ENCODE measurements around the gene SLC39A11.

SLC39A11 gene

DNA sequence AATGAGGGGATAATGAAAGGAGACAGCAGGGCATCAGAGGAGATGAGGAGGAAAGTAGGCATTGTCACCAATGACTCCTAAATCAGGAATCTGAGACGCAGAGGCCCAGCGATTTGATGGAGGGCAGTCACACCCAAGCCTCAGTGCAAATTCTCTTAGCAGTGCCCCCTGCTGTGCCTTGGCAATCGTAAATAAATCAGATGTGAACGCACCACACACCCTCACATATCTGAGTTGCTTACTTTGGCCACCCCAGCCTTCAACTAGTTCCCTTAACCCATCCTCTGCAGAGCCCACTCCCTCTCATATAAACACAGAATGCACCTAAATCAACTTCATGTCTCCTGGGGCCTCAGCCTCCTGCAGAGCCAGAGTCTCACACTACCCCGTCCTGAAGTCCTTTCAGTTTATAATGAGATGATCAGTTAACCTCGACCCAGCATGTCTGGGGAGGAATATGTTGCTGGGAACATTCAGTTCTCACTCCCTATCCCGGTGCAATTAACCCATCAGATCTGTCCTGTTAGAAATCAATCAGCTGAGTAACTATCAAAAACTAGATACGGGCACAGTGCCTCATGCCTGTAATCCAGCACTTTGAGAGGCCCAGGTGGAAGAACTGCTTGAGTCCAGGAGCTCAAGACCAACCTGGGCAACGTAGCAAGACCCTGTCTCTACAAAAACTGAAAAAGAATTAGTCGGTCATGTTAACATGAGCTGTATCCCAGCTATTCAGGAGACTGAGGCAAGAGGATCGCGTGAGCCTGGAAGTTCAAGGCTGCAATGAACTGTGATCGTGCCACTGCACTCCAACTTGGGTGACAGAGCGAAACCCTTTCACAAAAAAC is 78.4 kb downstream of the SLC39A11 start:
- no peak for TF ChIP-seq TOX (CRISPR knock-in tag; IDR thresholded peaks at IDR 0.05; ENCODE audit: borderline replicate concordance)
- TF ChIP-seq RARB (CRISPR knock-in tag; IDR thresholded peaks at IDR 0.05): no peak
- TF ChIP-seq ZNF565 (CRISPR knock-in tag; conservative IDR thresholded peaks at IDR 0.05; ENCODE audit: low read depth): no peak
- TF ChIP-seq ZNF70 (CRISPR knock-in tag; IDR thresholded peaks at IDR 0.05): no peak
- no peak for TF ChIP-seq BACH2 (CRISPR knock-in tag; IDR thresholded peaks at IDR 0.05; ENCODE audit: borderline replicate concordance)
- TF ChIP-seq PPARA (CRISPR knock-in tag; IDR thresholded peaks at IDR 0.05; ENCODE audit: borderline replicate concordance): no peak
- TF ChIP-seq TCF4 (CRISPR knock-in tag; IDR thresholded peaks at IDR 0.05; ENCODE audit: borderline replicate concordance): no peak
- no peak for TF ChIP-seq CREB5 (CRISPR knock-in tag; IDR thresholded peaks at IDR 0.05; ENCODE audit: low read depth)
- no peak for TF ChIP-seq GLIS3 (CRISPR knock-in tag; IDR thresholded peaks at IDR 0.05)
- TF ChIP-seq ESRRG (CRISPR knock-in tag; IDR thresholded peaks at IDR 0.05): no peak
- no peak for TF ChIP-seq POU6F1 (CRISPR knock-in tag; IDR thresholded peaks at IDR 0.05; ENCODE audit: borderline replicate concordance, low read depth)
- no peak for TF ChIP-seq ZNF8 (CRISPR knock-in tag; IDR thresholded peaks at IDR 0.05)
- TF ChIP-seq, protein P1, sequence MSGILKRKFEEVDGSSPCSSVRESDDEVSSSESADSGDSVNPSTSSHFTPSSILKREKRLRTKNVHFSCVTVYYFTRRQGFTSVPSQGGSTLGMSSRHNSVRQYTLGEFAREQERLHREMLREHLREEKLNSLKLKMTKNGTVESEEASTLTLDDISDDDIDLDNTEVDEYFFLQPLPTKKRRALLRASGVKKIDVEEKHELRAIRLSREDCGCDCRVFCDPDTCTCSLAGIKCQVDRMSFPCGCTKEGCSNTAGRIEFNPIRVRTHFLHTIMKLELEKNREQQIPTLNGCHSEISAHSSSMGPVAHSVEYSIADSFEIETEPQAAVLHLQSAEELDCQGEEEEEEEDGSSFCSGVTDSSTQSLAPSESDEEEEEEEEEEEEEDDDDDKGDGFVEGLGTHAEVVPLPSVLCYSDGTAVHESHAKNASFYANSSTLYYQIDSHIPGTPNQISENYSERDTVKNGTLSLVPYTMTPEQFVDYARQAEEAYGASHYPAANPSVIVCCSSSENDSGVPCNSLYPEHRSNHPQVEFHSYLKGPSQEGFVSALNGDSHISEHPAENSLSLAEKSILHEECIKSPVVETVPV (CRISPR knock-in tag; IDR thresholded peaks at IDR 0.05): no peak
- no peak for TF ChIP-seq ARNTL (CRISPR knock-in tag; IDR thresholded peaks at IDR 0.05; ENCODE audit: borderline replicate concordance, low read depth)
- TF ChIP-seq, protein P2, sequence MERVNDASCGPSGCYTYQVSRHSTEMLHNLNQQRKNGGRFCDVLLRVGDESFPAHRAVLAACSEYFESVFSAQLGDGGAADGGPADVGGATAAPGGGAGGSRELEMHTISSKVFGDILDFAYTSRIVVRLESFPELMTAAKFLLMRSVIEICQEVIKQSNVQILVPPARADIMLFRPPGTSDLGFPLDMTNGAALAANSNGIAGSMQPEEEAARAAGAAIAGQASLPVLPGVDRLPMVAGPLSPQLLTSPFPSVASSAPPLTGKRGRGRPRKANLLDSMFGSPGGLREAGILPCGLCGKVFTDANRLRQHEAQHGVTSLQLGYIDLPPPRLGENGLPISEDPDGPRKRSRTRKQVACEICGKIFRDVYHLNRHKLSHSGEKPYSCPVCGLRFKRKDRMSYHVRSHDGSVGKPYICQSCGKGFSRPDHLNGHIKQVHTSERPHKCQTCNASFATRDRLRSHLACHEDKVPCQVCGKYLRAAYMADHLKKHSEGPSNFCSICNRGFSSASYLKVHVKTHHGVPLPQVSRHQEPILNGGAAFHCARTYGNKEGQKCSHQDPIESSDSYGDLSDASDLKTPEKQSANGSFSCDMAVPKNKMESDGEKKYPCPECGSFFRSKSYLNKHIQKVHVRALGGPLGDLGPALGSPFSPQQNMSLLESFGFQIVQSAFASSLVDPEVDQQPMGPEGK (CRISPR knock-in tag; IDR thresholded peaks at IDR 0.05; ENCODE audit: borderline replicate concordance): no peak
- TF ChIP-seq TSHZ2 (CRISPR knock-in tag; IDR thresholded peaks at IDR 0.05): no peak
- TF ChIP-seq ZFP3 (CRISPR knock-in tag; IDR thresholded peaks at IDR 0.05): no peak
- peak; percentile 63 for ATAC-seq

GRCh38 chr17:73013301-73013700 is 79.2 kb downstream of the SLC39A11 start:
- ATAC-seq: no peak; the same call in 2 of the 3 replicates
- TF ChIP-seq GLIS3 (CRISPR knock-in tag; IDR thresholded peaks at IDR 0.05) (no peak), ARNTL (CRISPR knock-in tag; IDR thresholded peaks at IDR 0.05; ENCODE audit: borderline replicate concordance, low read depth) (no peak), TSHZ2 (CRISPR knock-in tag; IDR thresholded peaks at IDR 0.05) (no peak), ISL1 (CRISPR knock-in tag; IDR thresholded peaks at IDR 0.05) (no peak), POU6F1 (CRISPR knock-in tag; IDR thresholded peaks at IDR 0.05; ENCODE audit: borderline replicate concordance, low read depth) (no peak), RARB (CRISPR knock-in tag; IDR thresholded peaks at IDR 0.05) (no peak), ZC3H10 (CRISPR knock-in tag; IDR thresholded peaks at IDR 0.05) (no peak)
- TF ChIP-seq, protein P1 (CRISPR knock-in tag; IDR thresholded peaks at IDR 0.05): no peak

All from SK-N-SH treated with all-trans-retinoic acid at 6 μM for 48 hours (cell line).